Subcutaneous adipose tissue (tissue), 4 donors: ENCODE results near the gene AIF1L. TPM values are rescaled to one million over a fixed set of nuclear protein-coding genes. Genes with fewer than 3 reads are reported as not detected.

Source experiments
- CTCF ChIP-seq: fragments of 450-650 bp; IDR thresholded peaks from one replicate; pipeline ENCODE4 v1.5.1; 2016; ENCODE audit warnings: low read depth, mild to moderate bottlenecking, control low read depth, antibody characterized with exemption, moderate library complexity
- small RNA-seq: library from RNA; depleted of rRNA; stranded (forward); fragments of <200 nt; gene quantifications from one replicate; pipeline ENCODE3, GENCODE V24; 2016
- total RNA-seq, 4 donors: library from RNA; depleted of rRNA; stranded (reverse); fragments of >200 nt; gene quantifications; one replicate each; pipeline ENCODE4 v1.1.0, GENCODE V29; 2016

Gene AIF1L
- total RNA-seq, 4 donors from 2014 or later, result 8.2 to 55.4 (median 19.4) TPM

- no peak for TF ChIP-seq CTCF
Observed at GRCh38 chr9:131167146-131167692, 70.9 kb downstream of the AIF1L start.

DNA sequence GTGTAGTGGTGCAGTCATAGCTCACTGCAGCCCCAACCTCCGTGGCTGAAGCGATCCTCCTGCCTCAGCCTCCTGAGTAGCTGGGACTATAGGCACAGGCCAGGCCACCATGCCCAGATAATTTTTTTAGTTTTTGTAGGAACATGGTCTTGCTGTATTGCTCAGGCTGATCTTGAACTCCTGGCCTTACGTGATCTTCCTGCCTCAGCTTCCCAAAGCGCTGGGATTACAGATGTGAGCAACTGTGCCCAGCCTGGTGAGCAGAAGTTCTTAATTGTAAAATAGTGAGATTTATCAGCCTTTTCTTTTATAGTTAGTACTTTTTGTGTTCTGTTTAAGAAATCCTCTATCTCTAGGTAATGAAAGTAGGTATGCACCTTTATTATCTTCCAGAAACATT lies 71.6 kb downstream of the AIF1L start:
- no peak for TF ChIP-seq CTCF

- no peak for TF ChIP-seq CTCF
Observed at GRCh38 chr9:131169563-131170240, 73.4 kb downstream of the AIF1L start.

Small RNA genes within 50 kb of the gene (small RNA-seq; reads per million reads assigned to genes)
- not detected for gene RNU6-881P

Other genes with a start within 250 kb of the AIF1L start
- not detected for gene QRFP, start 199.7 kb upstream of the AIF1L start, total RNA-seq
- gene FIBCD1, start 157.3 kb upstream of the AIF1L start, total RNA-seq, result 1 to 10 TPM in 1 of 4 donors, not detected in 3; 4.2 TPM
- gene LAMC3, start 87.4 kb upstream of the AIF1L start, total RNA-seq, result 1 to 10 TPM; 1.3 to 2.9 (median 1.9) TPM
- 10 to 100 TPM; 64.7 to 90.8 (median 74.0) TPM for gene NUP214, start 29.1 kb downstream of the AIF1L start, total RNA-seq
- 1 to 10 TPM; 2.3 to 8.2 (median 3.2) TPM for gene FAM78A, start 180.0 kb downstream of the AIF1L start, total RNA-seq
- 10 to 100 TPM in 1 of 4 donors, 1 to 10 TPM in 3; 7.8 to 11.1 (median 8.5) TPM for gene PLPP7, start 193.2 kb downstream of the AIF1L start, total RNA-seq